Choroid plexus epithelial cell (primary cell): ENCODE data around the gene CLEC7A.

Experiments used
- DNase-seq: peaks from one replicate; pipeline ENCODE4 v3.0.0-alpha.2; 2010; ENCODE audit warnings: low read depth
- H3K4me3 ChIP-seq: 2 replicates; pipeline ENCODE4 v1.5.1; 2011; ENCODE audit warnings: low read depth, mild to moderate bottlenecking, control low read depth, low read length, moderate library complexity
- TF ChIP-seq, protein P1 (sequence below): conservative IDR thresholded peaks from 2 replicates; pipeline ENCODE4 v1.5.1; 2011; ENCODE audit warnings: low read depth, mild to moderate bottlenecking, control low read depth, inconsistent platforms, low read length, moderate library complexity

The CLEC7A gene

DNA sequence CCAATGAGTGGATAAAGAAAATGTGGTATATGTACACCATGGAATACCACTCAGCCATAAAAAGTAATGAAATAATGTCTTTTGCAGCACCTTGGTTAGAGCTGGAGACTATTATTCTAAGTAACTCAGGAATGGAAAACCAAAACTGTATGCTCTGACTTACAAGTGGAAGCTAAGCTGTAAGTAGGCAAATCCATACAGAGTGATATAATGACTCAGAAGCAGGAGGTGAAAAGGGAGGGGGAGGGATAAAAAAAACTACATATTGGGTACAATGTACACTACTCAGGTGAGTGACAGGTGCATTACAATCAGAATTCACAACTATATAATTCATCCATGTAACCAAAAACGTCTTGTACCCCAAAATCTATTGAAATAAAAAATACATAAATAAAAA, 16.1 kb downstream of the CLEC7A start:
- TF ChIP-seq, protein P1, sequence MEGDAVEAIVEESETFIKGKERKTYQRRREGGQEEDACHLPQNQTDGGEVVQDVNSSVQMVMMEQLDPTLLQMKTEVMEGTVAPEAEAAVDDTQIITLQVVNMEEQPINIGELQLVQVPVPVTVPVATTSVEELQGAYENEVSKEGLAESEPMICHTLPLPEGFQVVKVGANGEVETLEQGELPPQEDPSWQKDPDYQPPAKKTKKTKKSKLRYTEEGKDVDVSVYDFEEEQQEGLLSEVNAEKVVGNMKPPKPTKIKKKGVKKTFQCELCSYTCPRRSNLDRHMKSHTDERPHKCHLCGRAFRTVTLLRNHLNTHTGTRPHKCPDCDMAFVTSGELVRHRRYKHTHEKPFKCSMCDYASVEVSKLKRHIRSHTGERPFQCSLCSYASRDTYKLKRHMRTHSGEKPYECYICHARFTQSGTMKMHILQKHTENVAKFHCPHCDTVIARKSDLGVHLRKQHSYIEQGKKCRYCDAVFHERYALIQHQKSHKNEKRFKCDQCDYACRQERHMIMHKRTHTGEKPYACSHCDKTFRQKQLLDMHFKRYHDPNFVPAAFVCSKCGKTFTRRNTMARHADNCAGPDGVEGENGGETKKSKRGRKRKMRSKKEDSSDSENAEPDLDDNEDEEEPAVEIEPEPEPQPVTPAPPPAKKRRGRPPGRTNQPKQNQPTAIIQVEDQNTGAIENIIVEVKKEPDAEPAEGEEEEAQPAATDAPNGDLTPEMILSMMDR: no peak
- DNase-seq: no peak
- H3K4me3 ChIP-seq: no peak overlapping the region

DNA sequence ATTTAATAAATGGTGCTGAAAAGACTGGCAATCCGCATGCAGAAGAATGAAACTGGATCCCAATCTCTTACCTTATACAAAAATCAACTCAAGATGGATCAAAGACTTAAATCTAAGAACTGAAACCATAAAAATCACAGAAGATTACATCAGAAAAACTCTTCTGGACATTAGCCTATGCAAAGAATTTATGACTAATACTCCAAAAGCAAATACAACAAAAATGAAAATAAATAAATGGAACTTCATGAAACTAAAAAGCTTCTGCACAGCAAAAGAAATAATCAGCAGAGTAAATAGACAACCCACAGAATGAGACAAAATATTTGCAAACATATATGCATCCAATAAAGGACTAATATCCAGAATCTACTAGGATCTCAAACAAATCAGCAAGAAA, 16.9 kb downstream of the CLEC7A start:
- no peak overlapping the region for H3K4me3 ChIP-seq
- peak; percentile 46 for DNase-seq
- TF ChIP-seq, protein P1: no peak

DNA sequence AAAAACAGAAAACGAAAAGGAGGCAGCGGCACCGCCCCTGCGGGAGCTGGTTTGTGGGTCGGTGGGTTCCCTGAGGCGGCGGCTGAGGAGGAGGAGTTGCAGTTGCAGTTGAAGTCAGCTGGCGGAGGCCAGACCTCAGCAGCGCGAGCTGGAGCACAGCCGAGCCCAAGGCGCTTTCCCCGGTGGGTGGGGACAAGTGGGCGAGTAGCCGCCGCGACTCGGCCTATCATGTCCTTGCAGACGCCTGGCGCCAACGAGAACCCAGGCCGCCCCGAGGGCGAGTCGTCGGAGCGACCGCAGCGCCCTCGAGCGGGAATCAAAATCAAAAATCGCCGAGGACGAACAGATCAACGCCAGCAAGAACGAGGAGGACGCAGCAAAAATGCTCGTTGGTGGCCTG, 18.5 kb downstream of the CLEC7A start:
- no peak overlapping the region for H3K4me3 ChIP-seq
- no peak for DNase-seq
- TF ChIP-seq, protein P1: no peak

DNA sequence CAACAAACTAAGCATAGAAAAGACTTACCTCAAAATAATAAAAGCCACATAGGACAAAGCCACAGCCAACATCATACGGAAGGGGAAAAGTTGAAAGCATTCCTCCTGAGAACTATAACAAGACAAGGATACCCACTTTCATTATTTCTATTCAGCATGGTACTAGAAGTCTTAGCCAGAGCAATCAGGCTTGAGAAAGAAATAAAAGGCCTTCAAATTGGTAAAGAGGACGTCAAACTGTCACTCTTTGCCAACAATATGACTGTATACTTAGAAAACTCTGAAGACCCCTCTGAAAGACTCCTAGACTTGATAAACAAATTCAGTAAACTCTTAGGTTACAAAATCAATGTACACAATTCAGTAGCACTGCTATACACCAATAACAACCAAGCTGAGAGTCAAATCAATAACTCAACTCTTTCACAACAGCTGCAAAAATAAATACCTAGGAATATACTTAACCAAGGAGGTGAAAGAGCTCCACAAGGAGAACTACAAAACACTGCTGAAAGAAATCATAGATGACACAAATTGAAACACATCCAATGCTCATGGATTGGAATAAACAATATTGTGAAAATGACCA, 19.6 kb downstream of the CLEC7A start:
- DNase-seq: no peak
- TF ChIP-seq, protein P1: no peak

DNA sequence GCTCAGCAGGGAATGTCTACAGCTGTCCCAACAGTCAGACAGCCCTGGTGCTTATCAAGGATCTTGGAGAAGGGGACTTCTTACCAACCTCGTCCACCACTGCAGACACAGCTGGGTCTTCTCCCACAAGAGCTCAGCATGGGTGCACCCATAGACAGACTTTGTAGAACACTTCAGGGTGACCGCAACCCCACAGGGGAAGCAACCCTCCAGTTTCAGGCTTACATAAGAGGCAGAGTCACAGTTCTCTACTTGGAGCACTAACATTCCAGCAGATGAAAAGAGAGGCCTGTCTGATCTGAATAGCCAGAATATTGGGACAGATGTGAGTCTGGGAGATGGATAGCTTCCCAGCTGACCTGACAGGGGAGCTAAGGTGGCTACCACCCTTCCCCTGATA, 27.7 kb downstream of the CLEC7A start:
- DNase-seq: no peak
- TF ChIP-seq, protein P1: no peak
- no peak overlapping the region for H3K4me3 ChIP-seq

More for the DNA sequence above, 19.6 kb downstream of the CLEC7A start:
- no peak overlapping the region for H3K4me3 ChIP-seq

DNA sequence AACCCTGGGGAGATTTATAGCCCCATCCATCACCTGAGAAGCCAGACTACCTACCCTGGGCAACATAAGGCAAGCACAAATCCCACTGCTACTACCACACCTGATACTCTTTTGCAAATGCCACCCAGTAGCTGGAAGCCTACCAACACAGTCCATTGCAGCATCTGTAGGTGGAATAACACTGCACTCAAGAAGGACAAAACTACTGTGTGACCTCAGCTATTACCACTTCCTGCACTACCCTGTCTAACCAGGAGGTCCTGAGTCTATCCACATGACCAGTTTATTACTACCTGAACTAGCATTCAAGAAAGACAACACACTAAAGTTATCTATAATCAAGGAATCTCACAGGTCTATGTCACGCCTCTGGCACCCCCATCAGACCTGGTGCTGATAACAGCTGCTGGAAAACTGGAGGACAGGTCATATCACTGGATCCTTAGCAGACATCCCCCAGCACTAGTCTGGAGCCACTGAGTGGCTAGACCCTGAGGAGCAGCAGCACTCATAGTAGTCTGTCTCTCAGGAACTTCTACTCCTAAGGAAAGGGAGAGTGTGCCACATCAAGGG, 28.3 kb downstream of the CLEC7A start:
- no peak overlapping the region for H3K4me3 ChIP-seq
- TF ChIP-seq, protein P1: no peak
- no peak for DNase-seq

DNA sequence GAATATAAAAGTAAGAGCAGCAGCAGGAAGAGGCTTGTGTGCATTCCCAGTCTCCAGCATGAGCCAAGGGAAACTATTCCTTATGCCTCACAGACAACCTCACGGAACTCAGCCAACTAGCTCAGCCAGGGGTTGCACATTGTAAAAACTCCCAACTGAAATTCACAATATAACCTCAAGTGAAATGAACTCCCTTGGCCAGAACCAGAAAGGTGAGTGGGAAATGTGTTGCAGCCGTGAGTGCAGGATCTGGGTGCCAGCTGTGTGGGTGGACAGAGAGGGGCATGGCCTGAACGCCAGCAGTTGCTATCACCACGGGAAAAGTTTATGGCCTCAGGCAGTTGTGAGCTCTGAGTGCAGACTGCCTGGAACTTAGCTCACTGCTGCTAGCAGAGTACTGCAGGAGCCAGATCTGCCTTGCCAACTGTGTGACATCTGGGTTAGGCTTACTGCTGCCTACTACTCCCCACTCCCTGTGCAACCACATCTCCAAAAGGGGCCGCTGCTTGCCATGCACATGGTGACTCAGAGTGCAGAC, 28.9 kb downstream of the CLEC7A start:
- DNase-seq: peak; percentile 34
- TF ChIP-seq, protein P1: no peak
- no peak overlapping the region for H3K4me3 ChIP-seq
